ENCODE data around the gene ANKS6.

Gene ANKS6

GRCh38 chr9:98815391-98815951 lies 19.1 kb upstream of the ANKS6 start:
- no peak for DNase-seq (ENCODE audit: low read depth in 2 of 2)

GRCh38 chr9:98811051-98811650 lies 14.8 kb upstream of the ANKS6 start:
- no peak for DNase-seq (ENCODE audit: low read depth in 2 of 2)

DNA sequence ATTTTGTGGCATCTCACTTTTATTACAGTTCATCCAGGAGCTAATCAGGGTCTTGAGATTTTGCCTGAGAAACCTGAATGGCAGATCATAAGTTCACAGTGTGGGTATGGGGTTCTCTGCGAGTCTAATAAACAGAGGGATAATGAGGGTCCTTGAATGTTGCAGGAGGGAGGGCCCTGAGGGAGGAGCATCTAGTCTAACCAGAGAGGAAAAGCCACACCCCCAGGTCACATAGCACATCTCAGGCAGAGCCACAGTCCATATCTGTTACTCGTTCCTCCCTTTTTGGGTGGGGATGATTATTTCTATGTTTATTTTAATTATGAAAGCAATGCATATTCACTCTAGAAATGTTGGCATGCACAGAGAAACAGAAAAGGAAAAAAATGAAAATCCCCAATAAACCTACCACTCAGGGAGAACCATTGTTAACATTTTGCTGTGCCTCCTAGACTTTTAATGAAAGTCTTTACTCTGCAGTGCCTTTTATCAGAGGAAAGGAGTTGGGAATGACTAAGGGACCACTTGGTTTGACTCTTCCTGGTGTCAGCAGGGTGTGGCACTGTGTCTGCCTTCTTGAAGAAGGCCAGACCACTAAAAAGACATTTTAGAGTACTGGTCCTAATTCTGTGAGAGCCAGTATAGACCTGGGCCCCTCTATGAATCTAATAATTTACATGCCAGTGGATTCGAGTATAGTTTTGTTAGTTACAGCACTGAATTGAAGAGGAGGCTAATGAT lies 13.9 kb upstream of the ANKS6 start:
- DNase-seq (ENCODE audit: low read depth in 2 of 2), result no peak

- no peak for DNase-seq (ENCODE audit: low read depth in 2 of 2)
Observed at GRCh38 chr9:98809311-98810101, 13.2 kb upstream of the ANKS6 start.

- DNase-seq (ENCODE audit: low read depth in 2 of 2), result no peak
Observed at GRCh38 chr9:98808875-98809274, 12.5 kb upstream of the ANKS6 start.

DNA sequence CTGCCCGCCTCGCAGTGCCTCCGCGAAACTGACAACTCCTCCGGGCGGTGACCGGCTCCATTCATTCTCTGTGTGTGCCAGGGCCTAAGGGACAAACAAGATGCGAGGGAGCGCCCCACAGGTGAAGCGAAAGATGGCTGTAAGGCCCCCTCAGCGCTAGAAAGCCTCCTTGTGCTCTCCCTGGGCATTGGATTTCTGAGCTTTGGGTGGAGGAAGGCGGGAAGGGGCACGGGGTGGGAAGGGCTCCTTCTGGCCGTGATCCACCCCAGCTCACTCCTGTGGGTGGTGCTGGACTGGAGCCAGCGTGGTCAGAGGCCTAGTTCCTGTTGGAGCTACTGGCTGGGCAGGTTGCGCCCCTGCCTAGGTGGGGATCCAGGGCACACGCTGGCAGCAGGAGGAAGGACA lies 12.1 kb upstream of the ANKS6 start:
- no peak for DNase-seq (ENCODE audit: low read depth in 2 of 2)

GRCh38 chr9:98807814-98808195 lies 11.4 kb upstream of the ANKS6 start:
- no peak for DNase-seq (ENCODE audit: low read depth in 2 of 2)

DNA sequence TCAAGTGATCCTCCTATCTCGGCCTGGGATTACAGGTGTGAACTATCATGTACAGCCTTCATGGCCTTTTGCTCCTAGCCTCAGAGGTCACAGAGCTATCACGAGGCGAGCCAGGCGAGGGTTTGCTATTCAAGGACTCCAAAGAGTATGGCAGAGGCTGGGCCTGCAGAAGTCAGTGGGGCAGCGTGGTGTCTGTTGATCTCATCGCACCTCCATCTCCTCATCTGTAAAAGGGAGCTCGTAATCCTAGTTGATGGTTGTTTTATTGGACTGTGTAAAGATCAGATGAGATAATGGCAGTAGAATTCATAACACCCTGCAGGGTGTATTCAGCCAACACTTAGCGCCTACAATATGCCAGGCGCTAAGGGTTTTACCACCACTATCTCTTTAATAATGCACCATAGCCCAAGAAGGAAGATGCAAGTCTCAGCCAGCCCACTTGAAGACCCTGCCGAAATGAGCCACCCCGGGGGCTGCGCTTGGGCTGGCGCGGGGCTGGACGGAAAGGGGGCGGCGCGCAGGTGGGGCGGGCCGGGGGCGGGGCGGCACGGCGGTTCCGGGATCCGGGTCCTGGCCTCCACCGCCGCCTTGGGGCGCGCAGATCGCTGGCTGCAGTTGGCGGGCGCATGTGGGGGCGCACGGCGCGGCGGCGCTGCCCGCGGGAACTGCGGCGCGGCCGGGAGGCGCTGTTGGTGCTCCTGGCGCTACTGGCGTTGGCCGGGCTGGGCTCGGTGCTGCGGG lies 10.9 kb upstream of the ANKS6 start, which contains the start of gene GALNT12:
GALNT12 (plus strand) TSS at position 601 of the 744 bp plus-strand sequence; CDS start at position 630, 29 bp downstream.
- DNase-seq (ENCODE audit: low read depth in 2 of 2), result peak in 1 of 2 donors; percentile 41

DNA sequence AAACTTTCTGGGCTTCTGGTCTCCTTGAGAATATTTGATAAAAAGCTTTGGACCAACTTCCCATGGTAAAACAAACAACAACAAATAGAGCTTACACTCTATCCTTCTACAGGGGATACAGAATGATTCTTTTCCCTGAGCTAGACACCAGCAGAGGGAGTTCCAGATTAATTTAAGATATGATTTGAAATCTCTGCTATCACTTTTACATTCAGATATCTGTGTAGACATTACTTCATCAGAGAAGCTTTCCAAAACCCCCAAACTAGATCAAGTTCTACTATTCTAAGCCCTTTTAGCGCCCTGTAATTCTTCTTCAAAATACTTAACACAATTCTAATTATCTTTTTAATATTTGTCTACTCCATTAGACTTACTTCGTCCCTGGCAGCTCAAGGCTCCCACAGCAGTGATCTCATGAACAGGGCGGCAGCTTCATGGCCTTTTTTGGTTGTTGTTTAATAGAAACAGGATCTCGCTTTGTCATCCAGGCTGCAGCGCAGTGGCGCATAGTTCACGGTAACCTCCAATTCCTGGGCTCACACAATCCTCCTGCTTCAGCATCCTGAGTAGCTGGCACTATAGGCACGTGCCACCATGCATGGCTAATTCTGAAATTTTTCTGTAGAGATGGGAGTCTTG lies 10.2 kb upstream of the ANKS6 start:
- DNase-seq (ENCODE audit: low read depth in 2 of 2), result no peak

DNA sequence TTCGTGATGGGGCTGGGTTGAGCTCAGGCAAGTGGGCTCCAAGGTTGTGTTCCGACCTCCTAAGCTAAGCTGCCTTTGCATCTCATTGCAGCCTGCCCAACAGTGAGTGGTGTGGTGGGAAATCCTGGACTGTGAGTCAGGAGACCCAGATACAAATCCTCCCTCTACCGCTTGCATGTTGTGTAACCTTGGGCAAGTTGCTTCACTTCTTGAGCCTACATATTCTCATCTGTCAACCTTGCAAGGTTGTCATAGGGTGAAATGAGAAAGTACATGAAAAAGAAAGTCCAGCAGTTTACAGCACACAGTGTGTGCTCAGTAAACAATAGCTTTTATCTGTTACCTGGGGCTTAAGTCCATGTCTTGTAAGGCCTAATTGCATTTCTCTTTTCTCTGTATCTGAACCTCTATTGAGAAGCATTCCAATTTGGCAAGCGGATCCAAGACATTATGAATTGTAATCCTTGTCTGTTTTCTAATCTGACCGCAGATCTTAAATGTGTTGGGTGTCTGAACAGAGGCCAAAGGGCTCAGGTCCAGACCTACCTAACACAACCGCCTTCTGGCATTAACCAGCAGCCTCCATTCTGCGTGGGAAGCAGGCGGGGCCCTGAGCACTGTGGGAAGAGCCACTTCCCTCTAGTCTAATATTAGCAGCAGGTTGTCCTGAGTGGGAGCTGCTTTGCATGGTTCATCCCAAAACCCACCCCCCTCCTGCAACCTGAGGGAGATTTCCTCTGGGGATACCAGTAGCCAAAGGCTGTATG lies 9.3 kb upstream of the ANKS6 start:
- no peak for DNase-seq (ENCODE audit: low read depth in 2 of 2)

DNA sequence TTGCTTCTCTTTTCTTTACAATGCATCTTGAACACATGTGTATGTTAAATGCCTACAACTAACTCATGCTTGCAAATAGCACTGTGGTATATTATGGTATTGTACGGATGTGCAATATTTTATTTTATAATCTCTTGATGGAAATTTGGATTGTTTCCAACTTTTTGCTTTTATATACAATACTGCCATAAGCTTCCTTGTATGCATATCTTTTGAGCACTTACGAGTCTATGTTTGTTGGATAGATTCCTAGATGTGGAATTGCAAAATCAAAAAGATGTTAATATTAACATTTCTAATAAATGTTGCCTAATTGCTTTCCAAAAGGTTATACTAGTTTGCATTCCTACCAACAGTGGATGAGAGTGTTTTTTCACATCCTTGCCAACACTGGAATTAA lies 7.7 kb upstream of the ANKS6 start:
- DNase-seq (ENCODE audit: low read depth in 2 of 2), result no peak

- no peak for DNase-seq (ENCODE audit: low read depth in 2 of 2)
Observed at GRCh38 chr9:98801969-98802371, 5.6 kb upstream of the ANKS6 start.

GRCh38 chr9:98801561-98801960 lies 5.2 kb upstream of the ANKS6 start:
- DNase-seq (ENCODE audit: low read depth in 2 of 2), result no peak

DNA sequence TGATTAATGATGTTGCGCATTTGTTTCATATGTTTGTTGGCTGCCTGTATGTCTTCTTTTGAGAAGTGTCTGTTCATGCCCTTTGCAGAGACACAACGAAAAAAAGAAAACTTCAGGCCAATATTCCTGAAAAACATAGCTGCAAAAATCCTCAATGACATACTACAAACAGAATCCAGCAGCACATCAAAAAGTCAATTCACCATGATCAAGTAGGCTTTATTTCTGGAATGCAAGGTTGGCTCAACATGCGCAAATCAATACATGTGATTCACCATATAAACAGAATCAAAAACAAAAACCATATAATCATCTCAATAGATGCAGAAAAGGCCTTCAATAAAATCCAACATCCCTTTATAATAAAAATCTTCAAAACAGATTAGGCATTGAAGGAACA lies 1.9 kb upstream of the ANKS6 start:
- DNase-seq (ENCODE audit: low read depth in 2 of 2), result no peak

GRCh38 chr9:98797491-98797890 lies 1.1 kb upstream of the ANKS6 start:
- no peak for DNase-seq (ENCODE audit: low read depth in 2 of 2)

DNA sequence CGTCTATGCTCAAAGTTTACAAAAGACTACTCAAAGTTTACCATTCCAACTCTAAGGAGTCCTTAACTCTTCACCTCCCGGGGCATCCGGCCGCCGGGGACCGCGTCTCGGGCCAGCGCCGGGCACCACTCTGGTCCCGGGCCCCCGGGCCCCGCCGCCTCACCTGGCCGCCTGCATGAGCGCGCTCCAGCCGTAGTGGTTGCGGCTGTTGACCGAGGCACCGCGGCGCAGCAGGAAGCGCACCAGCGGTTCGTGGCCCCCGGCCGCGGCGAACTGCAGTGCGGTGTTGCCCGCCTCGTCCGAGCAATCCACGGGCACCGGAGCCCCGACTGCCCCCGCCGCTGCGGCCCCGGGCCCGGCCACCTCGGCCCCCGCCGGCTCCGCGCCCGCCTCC lies 388 bp downstream of the ANKS6 start:
- no peak for DNase-seq (ENCODE audit: low read depth in 2 of 2)

- no peak for DNase-seq (ENCODE audit: low read depth in 2 of 2)
Observed at GRCh38 chr9:98795295-98795955, 930 bp downstream of the ANKS6 start.

GRCh38 chr9:98794802-98795201 lies 1.6 kb downstream of the ANKS6 start:
- DNase-seq (ENCODE audit: low read depth in 2 of 2), result no peak

- no peak for DNase-seq (ENCODE audit: low read depth in 2 of 2)
Observed at GRCh38 chr9:98793031-98793430, 3.3 kb downstream of the ANKS6 start.
